Smooth muscle cell (in vitro differentiated cells): Measurements from ENCODE around the gene ACKR4. TPM values are rescaled to one million over a fixed set of nuclear protein-coding genes. Genes with fewer than 3 reads are reported as not detected.
A peak's percentile ranks its signal among the peaks of the same experiment; 100 is the strongest.
"Not testable (repeated sequence)": the region's sequence is repeated elsewhere in the genome, so short reads cannot be mapped to it uniquely, and the experiment has no call there.

ENCODE experiments used
- DNase-seq: peaks from one replicate; lab custom pipeline; 2025; ENCODE audit not compliant: unreplicated experiment; lab: John Stamatoyannopoulos, UW
- H2AFZ ChIP-seq: fragments of 200-600 bp; sonication (generic); 2 replicates; pipeline ENCODE4 v1.6.0; 2016; ENCODE audit warnings: antibody characterized with exemption, low read depth, mild to moderate bottlenecking
- H3F3A ChIP-seq: fragments of 200-600 bp; sonication (generic); 2 replicates; pipeline ENCODE4 v1.6.0; 2017; ENCODE audit warnings: antibody characterized with exemption, low read depth
- H3K27ac ChIP-seq: fragments of 200-600 bp; sonication (generic); 2 replicates; pipeline ENCODE4 v1.5.1; 2016; ENCODE audit warnings: low read depth, mild to moderate bottlenecking
- H3K27me3 ChIP-seq: fragments of 200-600 bp; sonication (generic); 2 replicates; pipeline ENCODE4 v1.6.1; 2016; ENCODE audit warnings: low read depth, mild to moderate bottlenecking
- H3K36me3 ChIP-seq: fragments of 200-600 bp; sonication (generic); 2 replicates; pipeline ENCODE4 v1.5.1; 2016; ENCODE audit warnings: low read depth
- H3K4me1 ChIP-seq: fragments of 200-600 bp; sonication (generic); 2 replicates; pipeline ENCODE4 v1.5.1; 2016; ENCODE audit warnings: low read depth
- H3K4me2 ChIP-seq: fragments of 200-600 bp; sonication (generic); 2 replicates; pipeline ENCODE4 v1.6.0; 2016; ENCODE audit warnings: mild to moderate bottlenecking
- H3K4me3 ChIP-seq: fragments of 200-600 bp; sonication (generic); 2 replicates; pipeline ENCODE4 v1.5.1; 2016; ENCODE audit warnings: mild to moderate bottlenecking
- H3K79me2 ChIP-seq: fragments of 200-600 bp; sonication (generic); 2 replicates; pipeline ENCODE4 v1.6.0; 2016; ENCODE audit warnings: low read depth, mild to moderate bottlenecking
- H3K9ac ChIP-seq: fragments of 200-600 bp; sonication (generic); 2 replicates; pipeline ENCODE4 v1.6.0; 2016; ENCODE audit warnings: low read depth
- H3K9me3 ChIP-seq: fragments of 200-600 bp; sonication (generic); replicated peaks from 2 replicates; pipeline ENCODE4 v1.5.1; 2016; ENCODE audit warnings: low read depth
- H4K20me1 ChIP-seq: fragments of 200-600 bp; sonication (generic); 2 replicates; pipeline ENCODE4 v1.6.0; 2016; ENCODE audit warnings: low read depth
- CTCF ChIP-seq: fragments of 200-600 bp; sonication (generic); IDR thresholded peaks from 2 replicates; pipeline ENCODE4 v1.5.1; 2017; ENCODE audit warnings: borderline replicate concordance, mild to moderate bottlenecking, antibody characterized with exemption; ENCODE audit not compliant: insufficient read depth, poor library complexity, severe bottlenecking
- WGBS: methylation state at CpG from one replicate; pipeline ENCODE4 v1.1.7; 2016; ENCODE audit warnings: low lambda C conversion rate; 5-methylcytosine and 5-hydroxymethylcytosine counted together
- polyA plus RNA-seq: library from polyadenylated mRNA; unstranded; fragments of >200 nt; fragmentation: Nextera tagmentation; extraction: Ambion mirVana; gene quantifications from 2 replicates; pipeline ENCODE4 v1.2.1, GENCODE V29; 2016
- total RNA-seq: library from RNA; depleted of rRNA; stranded (reverse); fragments of >200 nt; gene quantifications from 2 replicates; pipeline ENCODE4 v1.2.3, GENCODE V29; 2014

Gene ACKR4
- total and polyA plus RNA-seq, 2 experiments from 2014 or later = not detected

GRCh38 chr3:132595014-132595413 lies 2.1 kb upstream of the ACKR4 start:
- peak overlapping the region; percentile 93 for H3K27ac ChIP-seq
- TF ChIP-seq CTCF = no peak
- H3K4me2 ChIP-seq = peak overlapping the region; percentile 75
- no peak for DNase-seq
- H3F3A ChIP-seq = no peaks in the 10 kb centered on the region
- peak overlapping the region; percentile 32 for H3K9ac ChIP-seq
- H3K36me3 ChIP-seq = no peaks in the 10 kb centered on the region
- no peaks in the 10 kb centered on the region for H3K79me2 ChIP-seq
- no peaks in the 10 kb centered on the region for H3K27me3 ChIP-seq
- no peaks in the 10 kb centered on the region for H3K9me3 ChIP-seq
- no peak overlapping the region for H3K4me3 ChIP-seq
- peaks cover 16% of the 10 kb centered on the region for H3K4me1 ChIP-seq
- no peak overlapping the region for H2AFZ ChIP-seq
- H4K20me1 ChIP-seq = no peaks in the 10 kb centered on the region

GRCh38 chr3:132596326-132596725 lies 744 bp upstream of the ACKR4 start:
- Histone ChIP-seq H3K4me1 (peaks cover 16% of the 10 kb centered on the region), H3K27me3 (no peaks in the 10 kb centered on the region)
- TF ChIP-seq CTCF = no peak

GRCh38 chr3:132597660-132598059 lies 590 bp downstream of the ACKR4 start:
- WGBS = 98% methylated on average over 2 of the region's 2 CpGs
- Histone ChIP-seq H3K9me3 (no peaks in the 10 kb centered on the region), H4K20me1 (no peaks in the 10 kb centered on the region), H2AFZ (no peak overlapping the region), H3K9ac (no peak overlapping the region), H3K27me3 (no peaks in the 10 kb centered on the region), H3K79me2 (no peaks in the 10 kb centered on the region), H3K27ac (no peak overlapping the region), H3F3A (no peaks in the 10 kb centered on the region), H3K4me1 (peaks cover 16% of the 10 kb centered on the region), H3K36me3 (peaks cover 3% of the 10 kb centered on the region), H3K4me3 (no peak overlapping the region), H3K4me2 (no peak overlapping the region)
- DNase-seq = no peak
- no peak for TF ChIP-seq CTCF

More at GRCh38 chr3:132596326-132596725, 744 bp upstream of the ACKR4 start:
- no peak overlapping the region for H3K9ac ChIP-seq
- no peak overlapping the region for H3K4me3 ChIP-seq
- H2AFZ ChIP-seq = no peak overlapping the region
- no peak overlapping the region for H3K4me2 ChIP-seq
- DNase-seq = no peak
- H4K20me1 ChIP-seq = no peaks in the 10 kb centered on the region
- no peaks in the 10 kb centered on the region for H3K9me3 ChIP-seq
- H3K79me2 ChIP-seq = no peaks in the 10 kb centered on the region
- H3K27ac ChIP-seq = no peak overlapping the region
- H3F3A ChIP-seq = no peaks in the 10 kb centered on the region
- no peaks in the 10 kb centered on the region for H3K36me3 ChIP-seq

GRCh38 chr3:132598181-132598580 lies 1.1 kb downstream of the ACKR4 start:
- no peak for DNase-seq
- Histone ChIP-seq H3K9ac (no peak overlapping the region), H4K20me1 (no peaks in the 10 kb centered on the region), H3K27me3 (no peaks in the 10 kb centered on the region), H3K9me3 (no peaks in the 10 kb centered on the region), H3K79me2 (no peaks in the 10 kb centered on the region), H3K4me2 (no peak overlapping the region), H3K4me3 (no peak overlapping the region), H3F3A (no peaks in the 10 kb centered on the region), H2AFZ (no peak overlapping the region), H3K4me1 (peaks cover 16% of the 10 kb centered on the region), H3K36me3 (peaks cover 6% of the 10 kb centered on the region), H3K27ac (no peak overlapping the region)
- 92% methylated on average over 3 of the region's 3 CpGs for WGBS
- no peak for TF ChIP-seq CTCF

DNA sequence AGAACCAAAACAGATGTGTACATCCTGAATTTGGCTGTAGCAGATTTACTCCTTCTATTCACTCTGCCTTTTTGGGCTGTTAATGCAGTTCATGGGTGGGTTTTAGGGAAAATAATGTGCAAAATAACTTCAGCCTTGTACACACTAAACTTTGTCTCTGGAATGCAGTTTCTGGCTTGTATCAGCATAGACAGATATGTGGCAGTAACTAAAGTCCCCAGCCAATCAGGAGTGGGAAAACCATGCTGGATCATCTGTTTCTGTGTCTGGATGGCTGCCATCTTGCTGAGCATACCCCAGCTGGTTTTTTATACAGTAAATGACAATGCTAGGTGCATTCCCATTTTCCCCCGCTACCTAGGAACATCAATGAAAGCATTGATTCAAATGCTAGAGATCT lies 3.5 kb downstream of the ACKR4 start:
- not testable (repeated sequence) for H3K79me2 ChIP-seq, H3K27me3 ChIP-seq, H3K36me3 ChIP-seq, H3K4me2 ChIP-seq, H3K4me3 ChIP-seq, H3K9ac ChIP-seq, H2AFZ ChIP-seq, H3K9me3 ChIP-seq, H3F3A ChIP-seq, DNase-seq, H3K27ac ChIP-seq, H4K20me1 ChIP-seq, H3K4me1 ChIP-seq
- WGBS = 100% methylated on average over 1 of the region's 1 CpG
